Esophagus muscularis mucosa (tissue), 4 donors: ENCODE measurements around the gene HVCN1. TPM values are rescaled to one million over a fixed set of nuclear protein-coding genes. Genes with fewer than 3 reads are reported as not detected.

Source experiments
- DNase-seq: peaks from one replicate; pipeline ENCODE4 v3.0.0-alpha.2; 2017; ENCODE audit errors: extremely low spot score
- H3K27ac ChIP-seq, 4 donors: fragments of 200-600 bp; sonication (generic); replicated peaks in 1 of 4; 1 replicate in 3 of 4; 2 replicates in 1 of 4; pipeline ENCODE4 v1.5.1; 2016 to 2019; ENCODE audit warnings: mild to moderate bottlenecking in 1 of 4
- H3K27me3 ChIP-seq, 4 donors: fragments of 200-600 bp; sonication (generic); one replicate each; pipeline versions ENCODE4 v1.5.1 to v1.6.0; 2016 to 2019
- H3K36me3 ChIP-seq, 4 donors: fragments of 200-600 bp; sonication (generic); one replicate each; pipeline ENCODE4 v1.5.1; 2016 to 2019
- H3K4me1 ChIP-seq, 4 donors: fragments of 200-600 bp; sonication (generic); one replicate each; pipeline ENCODE4 v1.5.1; 2016 to 2019
- H3K4me3 ChIP-seq, 4 donors: fragments of 200-600 bp; sonication (generic); 1 replicate in 2 of 4; 2 replicates in 2 of 4; pipeline ENCODE4 v1.5.1; 2016 to 2019; ENCODE audit warnings: mild to moderate bottlenecking in 4 of 4, moderate library complexity in 1 of 4
- H3K9me3 ChIP-seq, 4 donors: fragments of 200-600 bp; sonication (generic); 1 replicate in 3 of 4; 2 replicates in 1 of 4; pipeline ENCODE4 v1.5.1; 2016 to 2019
- EP300 ChIP-seq: sonication (generic); formaldehyde crosslinking; IDR thresholded peaks from one replicate; pipeline ENCODE4 v1.6.1; 2017; ENCODE audit warnings: antibody characterized with exemption
- POLR2A ChIP-seq: fragments of 450-650 bp; IDR thresholded peaks from one replicate; pipeline ENCODE4 v1.6.1; 2017; ENCODE audit warnings: antibody characterized with exemption, moderate library complexity, mild to moderate bottlenecking, low read depth
- POLR2AphosphoS5 ChIP-seq, 2 donors: sonication (generic); formaldehyde crosslinking; IDR thresholded peaks; one replicate each; pipeline ENCODE4 v1.6.1; 2017; ENCODE audit warnings: antibody characterized with exemption in 2 of 2
- WGBS: methylation state at CpG from one replicate; pipeline ENCODE4 v1.1.5; 2018; 5-methylcytosine and 5-hydroxymethylcytosine counted together
- intact Hi-C: fragments of 100-400 bp; cut with DNase I; formaldehyde crosslinking; loops from one replicate; pipeline ENCODE4 v1.15.1; 2023
- total RNA-seq, 4 donors: library from RNA; depleted of rRNA; stranded (reverse); fragments of >200 nt; gene quantifications; one replicate each; pipeline versions ENCODE4 v1.1.0 to v1.2.1, GENCODE V29; 2016
- TF ChIP-seq, protein P1 (sequence below), 3 experiments: fragments of 200-600 bp in 2 of 3; fragments of 450-650 bp in 1 of 3; sonication (generic) in 2 of 3; IDR thresholded peaks; one replicate each; pipeline ENCODE4 v1.5.1; 2017 to 2019; ENCODE audit warnings: antibody characterized with exemption in 3 of 3, mild to moderate bottlenecking in 2 of 3, moderate library complexity in 1 of 3

The HVCN1 gene
- total RNA-seq, 4 donors from 2014 or later, result 5.4 to 8.9 (median 7.1) TPM

DNA sequence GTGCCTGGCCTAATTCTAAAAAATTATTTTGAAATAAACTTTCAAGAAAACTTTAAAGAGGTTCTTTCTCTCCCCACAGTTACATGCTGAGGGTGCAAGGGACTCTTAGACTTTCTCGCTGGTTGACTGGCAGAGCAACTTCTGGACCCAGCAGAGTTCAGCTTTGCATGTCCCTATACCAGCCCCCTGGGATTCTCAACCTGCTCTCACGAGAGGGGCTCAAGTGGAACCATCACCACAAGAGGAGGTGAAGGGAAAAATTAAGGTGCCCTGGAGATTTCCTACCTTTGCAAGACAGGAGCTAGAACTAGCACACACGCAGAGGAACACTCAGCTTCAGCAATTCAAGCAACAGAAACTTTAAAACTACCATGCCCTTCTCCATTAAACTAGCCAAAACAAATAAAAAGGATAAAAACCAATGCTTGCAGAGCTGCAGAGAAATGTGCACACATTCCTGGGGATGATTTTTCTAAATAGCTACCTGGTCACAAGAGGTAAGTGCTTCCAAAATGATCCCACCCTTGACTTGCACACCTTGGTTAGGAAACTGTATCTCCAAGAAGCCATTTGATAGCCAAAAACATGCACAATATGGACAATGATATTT lies 2.5 kb downstream of the HVCN1 start:
- no peak for TF ChIP-seq EP300
- no peak for TF ChIP-seq POLR2A
- TF ChIP-seq, protein P1, sequence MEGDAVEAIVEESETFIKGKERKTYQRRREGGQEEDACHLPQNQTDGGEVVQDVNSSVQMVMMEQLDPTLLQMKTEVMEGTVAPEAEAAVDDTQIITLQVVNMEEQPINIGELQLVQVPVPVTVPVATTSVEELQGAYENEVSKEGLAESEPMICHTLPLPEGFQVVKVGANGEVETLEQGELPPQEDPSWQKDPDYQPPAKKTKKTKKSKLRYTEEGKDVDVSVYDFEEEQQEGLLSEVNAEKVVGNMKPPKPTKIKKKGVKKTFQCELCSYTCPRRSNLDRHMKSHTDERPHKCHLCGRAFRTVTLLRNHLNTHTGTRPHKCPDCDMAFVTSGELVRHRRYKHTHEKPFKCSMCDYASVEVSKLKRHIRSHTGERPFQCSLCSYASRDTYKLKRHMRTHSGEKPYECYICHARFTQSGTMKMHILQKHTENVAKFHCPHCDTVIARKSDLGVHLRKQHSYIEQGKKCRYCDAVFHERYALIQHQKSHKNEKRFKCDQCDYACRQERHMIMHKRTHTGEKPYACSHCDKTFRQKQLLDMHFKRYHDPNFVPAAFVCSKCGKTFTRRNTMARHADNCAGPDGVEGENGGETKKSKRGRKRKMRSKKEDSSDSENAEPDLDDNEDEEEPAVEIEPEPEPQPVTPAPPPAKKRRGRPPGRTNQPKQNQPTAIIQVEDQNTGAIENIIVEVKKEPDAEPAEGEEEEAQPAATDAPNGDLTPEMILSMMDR (IDR thresholded peaks at IDR 0.05), result no peak
- TF ChIP-seq POLR2AphosphoS5 (IDR thresholded peaks at IDR 0.05), result no peak
- no peak for DNase-seq
- no peaks in the 10 kb centered on the region for H3K27me3 ChIP-seq
- intact Hi-C loops, result no loop called here
- H3K9me3 ChIP-seq, result no peaks in the 10 kb centered on the region
- peaks cover 14 to 28% (median 26%) of the 10 kb centered on the region in 4 donors for H3K4me1 ChIP-seq
- no peak overlapping the region for H3K4me3 ChIP-seq
- peaks cover 0 to 5% (median 2%) of the 10 kb centered on the region in 4 donors for H3K36me3 ChIP-seq
- WGBS, result 94% methylated on average over 3 of the region's 3 CpGs
- no peak overlapping the region for H3K27ac ChIP-seq

DNA sequence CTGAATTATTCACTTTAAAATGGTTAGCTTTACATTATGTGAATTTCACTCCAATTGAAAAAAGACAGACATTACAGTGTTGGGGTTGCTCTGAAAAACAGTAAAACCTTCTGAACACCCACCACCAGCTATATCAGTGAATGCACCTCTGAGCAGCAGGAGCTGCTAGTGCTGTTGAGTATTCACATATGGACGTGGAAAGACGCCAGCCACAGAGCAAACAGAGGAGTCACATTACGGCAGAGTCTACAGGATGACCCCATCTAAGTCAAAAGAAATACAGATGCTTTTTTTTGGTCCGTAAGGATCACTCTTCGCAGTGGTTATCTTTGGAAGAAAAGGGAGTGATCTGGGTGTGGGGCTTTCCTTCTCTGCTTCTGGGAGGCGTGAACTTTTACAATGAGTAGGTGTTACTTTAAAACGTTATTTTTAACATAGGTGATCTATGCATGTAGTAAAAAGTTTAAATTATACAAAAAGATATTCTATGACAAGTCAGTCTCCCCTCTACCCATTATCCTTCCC lies 4.5 kb downstream of the HVCN1 start:
- WGBS, result 65% methylated on average over 7 of the region's 7 CpGs

DNA sequence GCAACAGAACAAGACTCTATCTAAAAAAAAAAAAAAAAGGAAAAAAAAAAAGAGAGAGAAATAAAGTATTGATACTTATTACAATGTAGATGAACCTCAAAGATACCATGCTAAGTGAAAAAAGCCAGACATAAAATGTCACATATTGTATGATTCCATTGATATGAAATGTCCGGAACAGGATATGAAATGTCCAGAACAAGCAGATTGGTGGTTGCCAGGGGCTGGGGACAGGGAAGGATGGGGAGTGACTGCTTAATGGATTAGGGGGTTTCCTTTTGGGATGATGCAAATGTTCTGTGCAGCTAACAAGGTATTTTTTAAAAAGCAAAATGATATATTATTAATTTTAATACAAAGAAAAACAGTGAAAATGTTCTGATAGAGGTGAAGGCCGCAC lies 5.0 kb downstream of the HVCN1 start:
- no peaks in the 10 kb centered on the region for H3K9me3 ChIP-seq
- intact Hi-C loops, result no loop called here
- peaks cover 10 to 17% (median 14%) of the 10 kb centered on the region in 4 donors for H3K4me1 ChIP-seq
- no peak overlapping the region for H3K4me3 ChIP-seq
- H3K27me3 ChIP-seq, result no peaks in the 10 kb centered on the region
- DNase-seq, result no peak
- peaks cover 0 to 16% (median 4%) of the 10 kb centered on the region in 4 donors for H3K36me3 ChIP-seq
- WGBS, result 96% methylated on average over 2 of the region's 2 CpGs
- TF ChIP-seq POLR2AphosphoS5 (IDR thresholded peaks at IDR 0.05) (no peak), EP300 (no peak), POLR2A (no peak)
- TF ChIP-seq, protein P1 (IDR thresholded peaks at IDR 0.05), result no peak
- no peak overlapping the region for H3K27ac ChIP-seq

More for the DNA sequence above, 4.5 kb downstream of the HVCN1 start:
- intact Hi-C loops, result no loop called here
- H3K27me3 ChIP-seq, result no peaks in the 10 kb centered on the region
- H3K36me3 ChIP-seq, result peaks cover 0 to 16% (median 4%) of the 10 kb centered on the region in 4 donors
- DNase-seq, result no peak
- no peak overlapping the region for H3K27ac ChIP-seq
- no peak overlapping the region for H3K4me3 ChIP-seq
- TF ChIP-seq EP300, result no peak
- TF ChIP-seq, protein P1 (IDR thresholded peaks at IDR 0.05), result no peak
- no peak for TF ChIP-seq POLR2AphosphoS5 (IDR thresholded peaks at IDR 0.05)
- TF ChIP-seq POLR2A, result no peak
- H3K9me3 ChIP-seq, result no peaks in the 10 kb centered on the region
- H3K4me1 ChIP-seq, result peaks cover 10 to 20% (median 19%) of the 10 kb centered on the region in 4 donors

DNA sequence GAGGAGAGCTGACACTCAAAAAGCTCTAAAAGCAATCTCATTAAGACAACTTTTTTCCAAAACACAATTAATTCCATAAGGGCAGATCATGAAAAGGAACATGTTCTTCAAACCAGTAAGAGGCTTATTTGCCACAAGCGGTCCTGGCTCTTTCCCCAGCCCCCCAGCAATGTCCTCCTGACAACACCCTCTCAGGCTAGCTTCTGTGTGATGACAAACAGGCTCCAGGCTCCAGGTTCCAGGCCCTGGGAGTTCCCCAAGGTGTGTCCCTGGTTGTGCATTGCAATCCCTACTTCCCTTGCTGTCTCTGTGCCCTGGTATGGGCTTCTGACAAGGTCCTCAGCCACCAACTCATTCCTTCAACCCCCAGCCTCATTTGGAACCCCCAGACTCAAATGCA lies 8.9 kb downstream of the HVCN1 start:
- WGBS, result 88% methylated on average over 1 of the region's 1 CpG
- H3K4me3 ChIP-seq, result no peak overlapping the region
- intact Hi-C loops, result no loop called here
- no peak overlapping the region for H3K27ac ChIP-seq
- H3K9me3 ChIP-seq, result peaks cover 0 to 4% (median 1%) of the 10 kb centered on the region in 4 donors
- TF ChIP-seq, protein P1 (IDR thresholded peaks at IDR 0.05), result no peak
- TF ChIP-seq EP300 (no peak), POLR2A (no peak), POLR2AphosphoS5 (IDR thresholded peaks at IDR 0.05) (no peak)
- DNase-seq, result no peak
- peaks cover 0 to 16% (median 4%) of the 10 kb centered on the region in 4 donors for H3K36me3 ChIP-seq
- H3K4me1 ChIP-seq, result peaks cover 5 to 12% (median 9%) of the 10 kb centered on the region in 4 donors
- no peaks in the 10 kb centered on the region for H3K27me3 ChIP-seq
